Right lobe of liver (tissue), 4 donors: ENCODE measurements around the gene DLG2.

Source experiments
- POLR2A ChIP-seq: fragments of 450-650 bp; IDR thresholded peaks from one replicate; pipeline ENCODE4 v1.6.1; 2017; ENCODE audit warnings: antibody characterized with exemption, mild to moderate bottlenecking
- TF ChIP-seq, protein P1 (sequence below), 4 donors: fragments of 200-600 bp in 3 of 4; fragments of 450-650 bp in 1 of 4; IDR thresholded peaks; one replicate each; pipeline versions ENCODE4 v1.5.1 to v1.8.0; 2016 to 2022; ENCODE audit warnings: antibody characterized with exemption in 4 of 4, mild to moderate bottlenecking in 2 of 4
- donor health status: DM: no; HTN: no; CAD: no.
- donor health status: DM: no; HTN: no; CAD: no.
- donor health status: DM: no; HTN: yes; CAD: no.

DNA sequence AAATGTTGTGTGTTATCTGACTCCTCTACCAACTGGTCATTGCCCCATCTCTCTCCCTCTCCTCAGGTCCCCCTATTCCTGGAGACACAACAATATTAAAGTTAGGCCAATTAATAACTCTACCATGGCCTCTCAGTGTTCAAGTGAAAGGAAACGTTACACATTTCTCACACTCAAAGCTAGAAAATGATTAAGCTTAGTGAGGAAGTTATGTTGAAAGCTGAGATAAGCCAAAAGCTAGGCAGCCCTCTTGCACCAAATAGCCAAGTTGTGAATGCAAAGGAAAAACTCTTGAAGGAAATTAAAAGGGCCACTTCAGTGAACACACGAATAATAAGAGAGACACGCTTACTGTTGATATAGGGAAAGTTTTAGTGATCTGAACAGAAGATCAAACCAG lies 6.9 kb downstream of the DLG2 start:
- TF ChIP-seq, protein P1, sequence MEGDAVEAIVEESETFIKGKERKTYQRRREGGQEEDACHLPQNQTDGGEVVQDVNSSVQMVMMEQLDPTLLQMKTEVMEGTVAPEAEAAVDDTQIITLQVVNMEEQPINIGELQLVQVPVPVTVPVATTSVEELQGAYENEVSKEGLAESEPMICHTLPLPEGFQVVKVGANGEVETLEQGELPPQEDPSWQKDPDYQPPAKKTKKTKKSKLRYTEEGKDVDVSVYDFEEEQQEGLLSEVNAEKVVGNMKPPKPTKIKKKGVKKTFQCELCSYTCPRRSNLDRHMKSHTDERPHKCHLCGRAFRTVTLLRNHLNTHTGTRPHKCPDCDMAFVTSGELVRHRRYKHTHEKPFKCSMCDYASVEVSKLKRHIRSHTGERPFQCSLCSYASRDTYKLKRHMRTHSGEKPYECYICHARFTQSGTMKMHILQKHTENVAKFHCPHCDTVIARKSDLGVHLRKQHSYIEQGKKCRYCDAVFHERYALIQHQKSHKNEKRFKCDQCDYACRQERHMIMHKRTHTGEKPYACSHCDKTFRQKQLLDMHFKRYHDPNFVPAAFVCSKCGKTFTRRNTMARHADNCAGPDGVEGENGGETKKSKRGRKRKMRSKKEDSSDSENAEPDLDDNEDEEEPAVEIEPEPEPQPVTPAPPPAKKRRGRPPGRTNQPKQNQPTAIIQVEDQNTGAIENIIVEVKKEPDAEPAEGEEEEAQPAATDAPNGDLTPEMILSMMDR (IDR thresholded peaks at IDR 0.05) = no peak
- no peak for TF ChIP-seq POLR2A
